Measurements from ENCODE around the gene CD83. TPM values are rescaled to one million over a fixed set of nuclear protein-coding genes. Genes with fewer than 3 reads are reported as not detected.

The CD83 gene
- total and polyA plus RNA-seq, 2 of the 8 experiments (the other 6 are each of a cell fraction or from before 2014, with no cell fraction given): 4.6 to 8.5 TPM

DNA sequence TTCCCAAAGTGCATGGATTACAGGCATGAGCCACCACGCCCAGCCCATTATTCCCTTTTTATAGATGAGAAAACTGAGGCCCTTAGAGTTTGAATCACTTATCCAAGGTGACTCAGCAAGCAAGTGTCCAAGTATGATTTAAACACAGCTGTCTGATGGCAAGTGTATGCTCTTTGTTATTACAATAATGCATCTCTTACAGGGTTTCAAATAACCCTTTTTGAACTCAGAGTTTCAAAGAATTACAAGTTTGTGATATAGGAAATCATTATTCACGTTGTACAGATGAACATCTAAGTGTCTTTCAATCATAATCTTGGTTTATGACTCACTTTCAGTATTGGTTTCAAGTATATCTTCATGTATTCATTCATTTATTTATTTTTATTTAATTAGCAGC, 63.0 kb downstream of the CD83 start (continued):
- TF ChIP-seq CTCF (IDR thresholded peaks at IDR 0.05; ENCODE audit: control extremely low read depth in 1 of 3, insufficient read depth in 1 of 3, low read depth in 1 of 3, low read length in 3 of 3): no peak
- TF ChIP-seq ZNF274 (IDR thresholded peaks at IDR 0.05; ENCODE audit: borderline replicate concordance, extremely low read depth, low read length): no peak
- TF ChIP-seq EGR1 (IDR thresholded peaks at IDR 0.05; ENCODE audit: borderline replicate concordance, low read depth, low read length): no peak
- TF ChIP-seq RNF2 (IDR thresholded peaks at IDR 0.05; ENCODE audit: borderline replicate concordance, low read depth, low read length, missing control alignments, poor library complexity, severe bottlenecking): no peak
- no peak for TF ChIP-seq TEAD4 (IDR thresholded peaks at IDR 0.05; ENCODE audit: low read depth, low read length)
